K562 (cell line): Measurements from ENCODE around the gene SPINK2.

Experiments
- CTCF ChIP-seq, 3 experiments: IDR thresholded peaks in 2 of 3; conservative IDR thresholded peaks in 1 of 3; 2 replicates each; pipeline ENCODE4 v1.5.1; 2011 to 2012; ENCODE audit warnings: low read length in 3 of 3, mild to moderate bottlenecking in 3 of 3, control low read depth in 2 of 3, improper control_type of control experiment in 1 of 3, inconsistent platforms in 1 of 3, low read depth in 1 of 3, mixed read lengths in 1 of 3, moderate library complexity in 1 of 3; ENCODE audit not compliant: insufficient read depth in 2 of 3
- JUN ChIP-seq, 2 experiments: sonication (generic) in 1 of 2; formaldehyde crosslinking in 1 of 2; IDR thresholded peaks; 2 replicates each; pipeline versions ENCODE4 v1.6.1 to v1.8.0; 2012 to 2022; ENCODE audit warnings: borderline replicate concordance in 2 of 2, mild to moderate bottlenecking in 2 of 2, improper control_type of control experiment in 1 of 2, low read depth in 1 of 2, low read length in 1 of 2, missing genetic modification reagents in 1 of 2
- POLR2A ChIP-seq: fragments of 450-650 bp; conservative IDR thresholded peaks from 2 replicates; pipeline ENCODE4 v1.6.1; 2016

- TF ChIP-seq JUN (IDR thresholded peaks at IDR 0.05; ENCODE audit: borderline replicate concordance, low read depth, low read length) = no peak
- TF ChIP-seq JUN (CRISPR knock-in tag; IDR thresholded peaks at IDR 0.05; ENCODE audit: borderline replicate concordance) = no peak
- no peak for TF ChIP-seq POLR2A
- TF ChIP-seq CTCF (IDR thresholded peaks at IDR 0.05 in 2 of 3, conservative IDR thresholded peaks at IDR 0.05 in 1 of 3; ENCODE audit: insufficient read depth in 2 of 3, low read depth in 1 of 3, low read length in 3 of 3) = no peak
Observed at GRCh38 chr4:56870946-56871345, 49.4 kb upstream of the SPINK2 start.
